Thyroid gland (tissue), 4 donors: ENCODE data around the gene MLYCD.

Experiments used
- POLR2A ChIP-seq, 2 donors: fragments of 450-650 bp; IDR thresholded peaks; one replicate each; pipeline ENCODE4 v1.6.1; 2017; ENCODE audit warnings: antibody characterized with exemption in 2 of 2, mild to moderate bottlenecking in 2 of 2, moderate library complexity in 1 of 2
- TF ChIP-seq, protein P1 (sequence below), 6 experiments: fragments of 200-600 bp in 3 of 6; fragments of 450-650 bp in 3 of 6; sonication (generic) in 3 of 6; IDR thresholded peaks; one replicate each; pipeline ENCODE4 v1.5.1; 2016 to 2019; ENCODE audit warnings: antibody characterized with exemption in 6 of 6, mild to moderate bottlenecking in 2 of 6, inconsistent platforms in 1 of 6, moderate library complexity in 1 of 6

DNA sequence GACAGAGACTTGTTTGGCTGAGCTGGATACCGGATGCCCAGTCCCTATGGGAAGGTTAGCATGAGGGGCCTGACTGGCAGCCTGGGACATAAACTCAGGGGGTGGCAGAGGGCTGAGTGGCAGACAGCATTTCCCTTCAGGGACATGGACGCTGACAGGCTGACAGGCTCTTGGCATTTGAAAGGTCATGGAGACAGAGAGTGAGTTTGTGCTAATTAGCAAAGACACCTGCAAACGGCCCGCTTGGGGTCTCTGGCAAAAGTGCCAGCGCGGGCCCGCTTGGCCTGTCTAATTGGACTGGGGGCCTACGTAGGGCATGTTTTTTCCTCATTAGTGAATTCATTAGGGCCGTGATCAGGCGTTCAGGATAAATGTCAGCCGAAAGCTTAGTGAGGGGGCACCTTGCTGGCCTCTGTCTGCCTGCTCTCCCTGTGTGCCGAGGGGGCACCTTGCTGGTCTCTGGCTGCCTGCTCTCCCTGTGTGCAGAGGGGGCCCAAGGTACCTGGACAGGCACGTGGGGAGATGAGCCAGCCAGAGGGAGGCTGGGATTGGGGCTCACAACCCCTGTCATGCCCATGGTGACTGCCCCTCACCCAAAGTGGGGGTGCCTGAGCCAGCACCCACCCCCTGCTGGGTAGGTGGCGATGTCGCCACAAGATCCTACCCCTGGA is 76.8 kb downstream of the MLYCD start:
- no peak for TF ChIP-seq POLR2A (IDR thresholded peaks at IDR 0.05)
- TF ChIP-seq, protein P1, sequence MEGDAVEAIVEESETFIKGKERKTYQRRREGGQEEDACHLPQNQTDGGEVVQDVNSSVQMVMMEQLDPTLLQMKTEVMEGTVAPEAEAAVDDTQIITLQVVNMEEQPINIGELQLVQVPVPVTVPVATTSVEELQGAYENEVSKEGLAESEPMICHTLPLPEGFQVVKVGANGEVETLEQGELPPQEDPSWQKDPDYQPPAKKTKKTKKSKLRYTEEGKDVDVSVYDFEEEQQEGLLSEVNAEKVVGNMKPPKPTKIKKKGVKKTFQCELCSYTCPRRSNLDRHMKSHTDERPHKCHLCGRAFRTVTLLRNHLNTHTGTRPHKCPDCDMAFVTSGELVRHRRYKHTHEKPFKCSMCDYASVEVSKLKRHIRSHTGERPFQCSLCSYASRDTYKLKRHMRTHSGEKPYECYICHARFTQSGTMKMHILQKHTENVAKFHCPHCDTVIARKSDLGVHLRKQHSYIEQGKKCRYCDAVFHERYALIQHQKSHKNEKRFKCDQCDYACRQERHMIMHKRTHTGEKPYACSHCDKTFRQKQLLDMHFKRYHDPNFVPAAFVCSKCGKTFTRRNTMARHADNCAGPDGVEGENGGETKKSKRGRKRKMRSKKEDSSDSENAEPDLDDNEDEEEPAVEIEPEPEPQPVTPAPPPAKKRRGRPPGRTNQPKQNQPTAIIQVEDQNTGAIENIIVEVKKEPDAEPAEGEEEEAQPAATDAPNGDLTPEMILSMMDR (IDR thresholded peaks at IDR 0.05): no peak
